ENCODE results near the gene EPHA5.

The EPHA5 gene

GRCh38 chr4:65669111-65670019 is 924 bp downstream of the EPHA5 start:
- Histone ChIP-seq H3K27me3 (peaks cover 47% of the 10 kb centered on the region), H3K9me3 (no peaks in the 10 kb centered on the region), H3K4me3 (ENCODE audit: low read depth, low read length) (peak overlapping the region; percentile 70), H3K4me1 (no peaks in the 10 kb centered on the region), H3K36me3 (no peaks in the 10 kb centered on the region)
- no peak for TF ChIP-seq CTCF (IDR thresholded peaks at IDR 0.05; ENCODE audit: low read depth, low read length)
- peak; percentile 15 for DNase-seq

GRCh38 chr4:65668201-65669089 is 1.8 kb downstream of the EPHA5 start:
- no peaks in the 10 kb centered on the region for H3K4me1 ChIP-seq
- no peaks in the 10 kb centered on the region for H3K36me3 ChIP-seq
- H3K4me3 ChIP-seq (ENCODE audit: low read depth, low read length) = peak overlapping the region; percentile 70
- DNase-seq = peak; percentile 17
- no peak for TF ChIP-seq CTCF (IDR thresholded peaks at IDR 0.05; ENCODE audit: low read depth, low read length)
- no peaks in the 10 kb centered on the region for H3K9me3 ChIP-seq
- H3K27me3 ChIP-seq = peaks cover 47% of the 10 kb centered on the region

GRCh38 chr4:65667506-65668041 is 2.7 kb downstream of the EPHA5 start:
- Histone ChIP-seq H3K4me1 (no peaks in the 10 kb centered on the region), H3K4me3 (ENCODE audit: low read depth, low read length) (peak overlapping the region; percentile 70), H3K9me3 (no peaks in the 10 kb centered on the region), H3K36me3 (no peaks in the 10 kb centered on the region), H3K27me3 (peaks cover 47% of the 10 kb centered on the region)
- DNase-seq = no peak
- TF ChIP-seq CTCF (IDR thresholded peaks at IDR 0.05; ENCODE audit: low read depth, low read length) = no peak

GRCh38 chr4:65665771-65666523 is 4.3 kb downstream of the EPHA5 start:
- no peaks in the 10 kb centered on the region for H3K36me3 ChIP-seq
- no peak for TF ChIP-seq CTCF (IDR thresholded peaks at IDR 0.05; ENCODE audit: low read depth, low read length)
- no peaks in the 10 kb centered on the region; the same call in 1 of the 2 replicates for H3K4me1 ChIP-seq
- peaks cover 46% of the 10 kb centered on the region for H3K27me3 ChIP-seq
- H3K9me3 ChIP-seq = no peaks in the 10 kb centered on the region
- no peak overlapping the region for H3K4me3 ChIP-seq (ENCODE audit: low read depth, low read length)
- no peak for DNase-seq

- H3K36me3 ChIP-seq = no peaks in the 10 kb centered on the region
- DNase-seq = peak; percentile 16
- no peaks in the 10 kb centered on the region; the same call in 1 of the 2 replicates for H3K4me1 ChIP-seq
- H3K27me3 ChIP-seq = peaks cover 3% of the 10 kb centered on the region
- no peaks in the 10 kb centered on the region for H3K9me3 ChIP-seq
- no peak overlapping the region for H3K4me3 ChIP-seq (ENCODE audit: low read depth, low read length)
- no peak for TF ChIP-seq CTCF (IDR thresholded peaks at IDR 0.05; ENCODE audit: low read depth, low read length)
Measured at GRCh38 chr4:65661471-65661870, 8.8 kb downstream of the EPHA5 start.

Data from BE2C (cell line).